Motor neuron (in vitro differentiated cells): ENCODE results near the gene TMPRSS4. TPM values are rescaled to one million over a fixed set of nuclear protein-coding genes. Genes with fewer than 3 reads are reported as not detected.

Experiments
- ATAC-seq, 8 experiments: fragments of 200-7000 bp; cut with Tn5 transposase; replicated peaks in 6 of 8; 2 replicates each; pipeline ENCODE4 v1.8.0; 2021; ENCODE audit warnings: mild to moderate bottlenecking in 8 of 8, moderate library complexity in 8 of 8
- H3K27ac ChIP-seq, 2 donors: fragments of 250-450 bp; sonication (Bioruptor Pico); 2 replicates each; pipeline ENCODE4 v1.9.0; 2021; ENCODE audit warnings: antibody characterized with exemption in 2 of 2, mild to moderate bottlenecking in 2 of 2, moderate library complexity in 1 of 2
- H3K4me1 ChIP-seq, 2 donors: fragments of 250-450 bp; sonication (Bioruptor Pico); replicated peaks in 1 of 2; 2 replicates each; pipeline ENCODE4 v1.6.1; 2021; ENCODE audit warnings: antibody characterized with exemption in 2 of 2, mild to moderate bottlenecking in 2 of 2, moderate library complexity in 1 of 2
- H3K4me3 ChIP-seq, 5 donors: fragments of 250-450 bp; sonication (Bioruptor Pico); 2 replicates each; pipeline ENCODE4 v1.9.0; 2021; ENCODE audit warnings: antibody characterized with exemption in 5 of 5, mild to moderate bottlenecking in 5 of 5, moderate library complexity in 4 of 5
- WGBS, 10 experiments: fragments of 450-650 bp; shearing (Covaris generic); methylation state at CpG; one replicate each; pipeline ENCODE4 v1.0.0; 2022; 5-methylcytosine and 5-hydroxymethylcytosine counted together
- in situ Hi-C, 9 experiments: fragments of 400-800 bp; cut with MboI; loops; one replicate each; pipeline ENCODE4 v1.15.0; 2021; ENCODE audit warnings: low sequenced_read_pairs in 9 of 9, low pct_unique_long_range_greater_than_20kb in 2 of 9; ENCODE audit not compliant: unreplicated experiment in 9 of 9
- total RNA-seq, 8 experiments: library from RNA; unstranded; fragments of 300-600 nt; gene quantifications; 2 replicates each; pipeline versions ENCODE4 v1.2.3 to v1.2.4, GENCODE V29; 2022

TMPRSS4 gene
- total RNA-seq, 8 experiments from 2014 or later: 0.13 to 5.2 (median 0.88) TPM; not detected in 1

- in situ Hi-C loops: loop anchor here in 7 of 9 experiments (25.0 kb wide), 3 partner anchors 234 to 634 kb away; partner anchors contain the start of gene FXYD2 (in 2 of the 7)
- no peak overlapping the region for H3K27ac ChIP-seq
- H3K4me1 ChIP-seq: no peaks in the 10 kb centered on the region
- ATAC-seq: no peak
- WGBS, 10 experiments: 40 to 100% (median 85%) methylated on average over 1 to 2 of the region's 3 CpGs; no CpG with 5 or more reads in 5 of the 10 experiments
- no peak overlapping the region for H3K4me3 ChIP-seq
These were observed 5.4 kb upstream of the TMPRSS4 start for GRCh38 chr11:118071416-118072030.

DNA sequence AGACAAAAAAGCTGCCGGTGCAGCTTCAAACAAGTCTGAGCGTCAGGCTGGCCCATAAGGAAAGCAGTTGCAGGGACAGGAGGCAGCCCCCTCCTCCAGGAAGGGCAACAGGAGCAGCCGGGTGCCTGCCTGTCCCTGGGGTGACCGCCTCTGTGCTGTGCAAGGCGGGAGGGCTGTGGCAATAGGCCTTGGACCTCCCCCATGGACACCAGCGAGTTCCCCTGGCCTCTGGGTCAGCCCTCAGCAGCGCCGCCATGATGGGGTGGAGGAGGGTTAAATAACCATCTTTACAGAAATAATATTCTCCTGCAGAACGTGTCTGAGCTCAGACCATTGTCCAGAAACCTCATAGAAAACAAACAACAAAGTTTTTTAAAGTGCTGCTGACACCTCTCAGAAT, 3.3 kb upstream of the TMPRSS4 start:
- ATAC-seq: no peak
- H3K27ac ChIP-seq: no peak overlapping the region
- H3K4me3 ChIP-seq: no peak overlapping the region
- peaks cover 2 to 3% of the 10 kb centered on the region in 2 donors for H3K4me1 ChIP-seq
- 0 to 80% (median 50%) methylated on average over 1 to 7 of the region's 9 CpGs; no CpG with 5 or more reads in 6 of the 10 experiments for WGBS, 10 experiments
- in situ Hi-C loops: loop anchor here in 7 of 9 experiments (25.0 kb wide), 3 partner anchors 236 to 636 kb away; partner anchors contain the start of gene FXYD2 (in 2 of the 7)

DNA sequence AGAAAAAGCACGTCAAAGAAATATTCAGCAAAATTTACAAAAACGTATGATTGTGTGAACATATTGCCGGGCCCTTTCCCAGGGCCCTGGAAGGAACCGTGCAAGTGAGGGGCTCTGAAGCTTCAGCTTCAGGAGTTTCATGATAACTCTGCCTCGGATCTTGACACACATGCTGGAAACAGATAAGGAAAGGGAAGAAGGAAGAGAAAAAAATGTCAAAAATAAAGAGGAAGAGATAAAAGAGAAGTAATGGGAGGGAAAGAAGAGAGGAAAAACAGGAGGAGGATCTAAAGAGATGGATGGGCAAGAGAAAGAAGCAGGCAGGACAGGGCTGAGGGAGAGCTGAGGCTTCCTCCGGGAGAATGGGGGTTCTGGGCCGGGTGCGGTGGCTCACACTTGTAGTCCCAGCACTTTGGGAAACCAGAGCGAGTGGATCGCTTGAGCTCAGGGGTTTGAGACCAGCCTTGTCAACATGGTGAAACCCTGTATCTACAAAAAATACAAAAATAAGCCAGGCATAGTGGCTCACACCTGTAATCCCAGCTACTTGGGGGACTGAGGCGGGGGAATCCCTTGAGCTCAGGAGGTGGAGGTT, 2.7 kb upstream of the TMPRSS4 start:
- no peak for ATAC-seq
- Histone ChIP-seq H3K27ac (no peak overlapping the region), H3K4me3 (no peak overlapping the region), H3K4me1 (peaks cover 7 to 9% of the 10 kb centered on the region in 2 donors)
- in situ Hi-C loops: loop anchor here in 7 of 9 experiments (25.0 kb wide), 3 partner anchors 237 to 637 kb away; partner anchors contain the start of gene FXYD2 (in 2 of the 7)
- 31 to 92% (median 79%) methylated on average over 1 to 10 of the region's 11 CpGs for WGBS, 10 experiments

GRCh38 chr11:118074785-118075184, 2.1 kb upstream of the TMPRSS4 start:
- Histone ChIP-seq H3K4me1 (peaks cover 7 to 14% of the 10 kb centered on the region in 2 donors), H3K27ac (no peak overlapping the region), H3K4me3 (no peak overlapping the region)
- no peak for ATAC-seq
- in situ Hi-C loops: loop anchor here in 7 of 9 experiments (25.0 kb wide), 3 partner anchors 237 to 637 kb away; partner anchors contain the start of gene FXYD2 (in 2 of the 7)
- WGBS, 10 experiments: 0 to 27% (median 11%) methylated on average over 1 to 2 of the region's 2 CpGs; no CpG with 5 or more reads in 5 of the 10 experiments

GRCh38 chr11:118078911-118079411, 2.1 kb downstream of the TMPRSS4 start:
- in situ Hi-C loops: no loop called here
- Histone ChIP-seq H3K27ac (peak overlapping the region in 1 of 2 donors; percentile 47), H3K4me3 (no peak overlapping the region), H3K4me1 (peaks cover 15 to 25% of the 10 kb centered on the region in 2 donors)
- 6 to 40% (median 22%) methylated on average over 1 to 3 of the region's 5 CpGs; no CpG with 5 or more reads in 6 of the 10 experiments for WGBS, 10 experiments
- peak; percentile 36 to 90 (median 80) for ATAC-seq

DNA sequence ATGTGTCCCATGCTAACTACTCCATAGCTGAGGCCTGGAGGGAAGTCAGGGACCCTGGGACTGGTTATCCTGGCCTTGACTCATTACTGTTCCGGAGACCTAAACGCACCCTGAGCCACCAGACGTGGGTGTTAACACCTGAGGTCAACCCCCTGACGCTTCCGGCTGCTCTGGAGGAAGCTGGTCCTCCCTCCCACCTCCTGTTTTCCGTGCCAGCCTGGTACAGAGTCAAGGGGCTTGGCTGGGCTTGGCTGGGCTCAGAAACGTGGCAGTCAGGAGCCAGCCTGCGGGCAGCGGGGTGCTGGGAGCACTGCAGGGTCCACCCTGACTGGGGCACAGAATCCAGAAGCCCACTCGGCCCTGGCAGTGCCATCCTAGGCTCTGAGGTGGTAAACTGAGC, 2.6 kb downstream of the TMPRSS4 start:
- ATAC-seq: peak in 1 of 8 experiments; percentile 3
- 30 to 100% (median 64%) methylated on average over 2 to 7 of the region's 10 CpGs; no CpG with 5 or more reads in 5 of the 10 experiments for WGBS, 10 experiments
- Histone ChIP-seq H3K27ac (no peak overlapping the region), H3K4me1 (peaks cover 15 to 25% of the 10 kb centered on the region in 2 donors), H3K4me3 (no peak overlapping the region)
- in situ Hi-C loops: no loop called here

DNA sequence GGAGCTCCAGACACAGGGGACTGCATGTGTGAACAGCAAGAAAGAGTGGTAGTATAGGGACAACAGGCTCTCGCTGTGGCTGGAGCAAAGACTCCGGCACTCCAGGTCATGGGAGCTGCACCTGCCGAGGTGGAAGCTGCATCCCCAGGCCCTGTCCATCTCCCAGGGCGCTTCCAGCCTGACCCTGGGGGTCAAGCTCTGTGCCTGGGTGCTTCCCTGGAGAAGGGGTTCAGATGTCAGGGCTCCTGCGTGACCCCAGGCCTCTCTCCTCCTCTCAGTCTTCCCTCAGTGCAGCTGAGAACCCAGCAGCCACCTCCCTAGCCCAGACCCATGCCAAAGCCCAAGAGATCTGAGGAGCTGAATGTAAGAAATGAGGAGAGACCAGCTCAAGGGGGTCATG, 3.4 kb downstream of the TMPRSS4 start:
- in situ Hi-C loops: no loop called here
- no peak for ATAC-seq
- Histone ChIP-seq H3K27ac (no peak overlapping the region), H3K4me3 (no peak overlapping the region), H3K4me1 (peaks cover 15 to 25% of the 10 kb centered on the region in 2 donors)
- WGBS, 10 experiments: 0 to 100% (median 80%) methylated on average over 1 to 3 of the region's 5 CpGs; no CpG with 5 or more reads in 7 of the 10 experiments

- no peak for ATAC-seq
- WGBS, 10 experiments: 40 to 89% (median 82%) methylated on average over 2 to 12 of the region's 18 CpGs; no CpG with 5 or more reads in 6 of the 10 experiments
- H3K4me1 ChIP-seq: peaks cover 15 to 25% of the 10 kb centered on the region in 2 donors
- in situ Hi-C loops: no loop called here
- no peak overlapping the region for H3K27ac ChIP-seq
- no peak overlapping the region for H3K4me3 ChIP-seq
These were observed 4.5 kb downstream of the TMPRSS4 start for GRCh38 chr11:118081241-118081958.

GRCh38 chr11:118082880-118083552, 6.1 kb downstream of the TMPRSS4 start:
- peak in 5 of 8 experiments; percentile 31 to 71 (median 66) for ATAC-seq
- in situ Hi-C loops: no loop called here
- Histone ChIP-seq H3K4me1 (peaks cover 15 to 25% of the 10 kb centered on the region in 2 donors), H3K27ac (peak overlapping the region in 1 of 2 donors; percentile 32), H3K4me3 (no peak overlapping the region)
- 37 to 76% (median 48%) methylated on average over 3 to 14 of the region's 21 CpGs; no CpG with 5 or more reads in 2 of the 10 experiments for WGBS, 10 experiments

DNA sequence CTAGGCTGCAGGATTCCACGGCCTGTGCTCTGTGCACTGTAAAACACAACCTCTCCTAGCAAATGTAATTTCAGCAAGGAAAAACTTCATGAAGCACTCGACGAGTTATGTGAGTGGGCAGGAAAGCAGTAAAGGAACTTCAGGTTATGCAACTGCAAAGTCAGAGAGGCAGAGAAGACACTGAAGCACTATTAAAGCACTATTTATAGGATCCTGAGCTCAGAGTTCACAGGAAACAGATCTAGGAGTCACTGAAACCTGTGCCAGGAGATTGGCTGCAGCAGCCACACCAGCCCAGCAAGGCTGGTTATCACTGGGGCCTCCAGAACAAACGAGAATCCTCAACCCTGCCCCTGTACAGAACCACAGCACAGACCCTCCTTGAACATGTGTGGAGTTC, 7.4 kb downstream of the TMPRSS4 start:
- Histone ChIP-seq H3K4me3 (no peak overlapping the region), H3K4me1 (peaks cover 8 to 16% of the 10 kb centered on the region in 2 donors), H3K27ac (no peak overlapping the region)
- no peak for ATAC-seq
- 0 to 100% (median 55%) methylated on average over 1 to 4 of the region's 4 CpGs; no CpG with 5 or more reads in 1 of the 10 experiments for WGBS, 10 experiments
- in situ Hi-C loops: no loop called here

- Histone ChIP-seq H3K4me3 (no peak overlapping the region), H3K27ac (no peak overlapping the region), H3K4me1 (peaks cover 8 to 12% of the 10 kb centered on the region in 2 donors)
- ATAC-seq: no peak
- in situ Hi-C loops: no loop called here
These were observed 7.8 kb downstream of the TMPRSS4 start for GRCh38 chr11:118084656-118085055.
